DND-41 (cell line): ENCODE measurements around the gene HIGD1A.

Experiments used
- ATAC-seq: fragments of 200-7000 bp; cut with Tn5 transposase; 3 replicates; pipeline ENCODE4 v1.9.1; 2021; ENCODE audit warnings: low read depth; ENCODE audit not compliant: insufficient read depth
- DNase-seq: peaks from one replicate; pipeline ENCODE4 v3.0.0-alpha.2; 2020
- H2AFZ ChIP-seq: 2 replicates; pipeline ENCODE4 v1.6.0; 2012; ENCODE audit warnings: low read depth, low read length
- H3K27ac ChIP-seq: 2 replicates; pipeline ENCODE4 v1.5.1; 2012; ENCODE audit warnings: low read length, inconsistent platforms
- H3K27me3 ChIP-seq: fragments of 200-600 bp; sonication (generic); 2 replicates; pipeline ENCODE4 v1.6.0; 2012; ENCODE audit warnings: low read length, mild to moderate bottlenecking, inconsistent platforms; ENCODE audit not compliant: insufficient read depth, poor library complexity
- H3K36me3 ChIP-seq: 2 replicates; pipeline ENCODE4 v1.5.1; 2012; ENCODE audit warnings: low read length, inconsistent platforms; ENCODE audit not compliant: insufficient read depth
- H3K4me1 ChIP-seq: 2 replicates; pipeline ENCODE4 v1.5.1; 2012; ENCODE audit warnings: mild to moderate bottlenecking, low read length; ENCODE audit not compliant: insufficient read depth
- H3K4me2 ChIP-seq: 2 replicates; pipeline ENCODE4 v1.6.0; 2012; ENCODE audit warnings: mild to moderate bottlenecking, moderate library complexity, low read length, inconsistent platforms; ENCODE audit not compliant: insufficient read depth
- H3K4me3 ChIP-seq, 2 experiments: fragments of 200-600 bp in 1 of 2; shearing (Covaris generic) in 1 of 2; 2 replicates each; pipeline ENCODE4 v1.5.1; 2012 to 2016; ENCODE audit warnings: inconsistent platforms in 2 of 2, low read length in 2 of 2, mild to moderate bottlenecking in 2 of 2, low read depth in 1 of 2, moderate library complexity in 1 of 2
- H3K79me2 ChIP-seq: 2 replicates; pipeline ENCODE4 v1.6.0; 2012; ENCODE audit warnings: low read length, inconsistent platforms; ENCODE audit not compliant: insufficient read depth
- H3K9ac ChIP-seq: 2 replicates; pipeline ENCODE4 v1.6.0; 2012; ENCODE audit warnings: low read depth, mild to moderate bottlenecking, inconsistent platforms, low read length, moderate library complexity
- H3K9me3 ChIP-seq: 2 replicates; pipeline ENCODE4 v1.5.1; 2012; ENCODE audit warnings: low read length, moderate library complexity, mild to moderate bottlenecking, inconsistent platforms; ENCODE audit not compliant: insufficient read depth, severe bottlenecking
- H4K20me1 ChIP-seq: 2 replicates; pipeline ENCODE4 v1.6.0; 2012; ENCODE audit warnings: low read length; ENCODE audit not compliant: insufficient read depth
- CTCF ChIP-seq: IDR thresholded peaks from 2 replicates; pipeline ENCODE4 v1.5.1; 2012; ENCODE audit warnings: borderline replicate concordance, low read length, moderate library complexity, mild to moderate bottlenecking; ENCODE audit not compliant: poor library complexity, severe bottlenecking; ENCODE audit errors: extremely low read depth
- EZH2 ChIP-seq: IDR thresholded peaks from 3 replicates; pipeline ENCODE4 v1.6.1; 2012; ENCODE audit warnings: borderline replicate concordance, low read depth, mild to moderate bottlenecking, moderate library complexity, low read length, inconsistent platforms; ENCODE audit not compliant: severe bottlenecking

The HIGD1A gene

GRCh38 chr3:42772670-42773408, 31.5 kb downstream of the HIGD1A start, which contains the start of gene CCDC13:
TSS of gene CCDC13 (minus strand) at chr3:42773253. CDS start at chr3:42758345, 14,908 bp downstream.
- no peaks in the 10 kb centered on the region for H4K20me1 ChIP-seq
- ATAC-seq (peak; percentile 86), DNase-seq (peak; percentile 78)
- no peaks in the 10 kb centered on the region for H3K9me3 ChIP-seq
- H3K4me3 ChIP-seq = peak within 1 kb of the TSS in 1 of 2 experiments; percentile 36; a peak in 2 of 4 replicates
- H3K36me3 ChIP-seq = no peaks in the 10 kb centered on the region
- H3K27me3 ChIP-seq = no peaks in the 10 kb centered on the region
- no peak within 1 kb of the TSS for H2AFZ ChIP-seq
- H3K9ac ChIP-seq = 0 out of 2 replicates have a peak within 1 kb of the TSS, but pooled peaks have one; percentile 13
- TF ChIP-seq EZH2 (no peak), CTCF (no peak)
- no peaks in the 10 kb centered on the region for H3K4me1 ChIP-seq
- H3K79me2 ChIP-seq = no peaks in the 10 kb centered on the region
- H3K4me2 ChIP-seq = peak within 1 kb of the TSS; percentile 38; the same call in 1 of the 2 replicates
- no peak within 1 kb of the TSS for H3K27ac ChIP-seq

GRCh38 chr3:42771271-42771670, 33.0 kb downstream of the HIGD1A start:
- no peak for ATAC-seq

GRCh38 chr3:42769477-42770131, 34.7 kb downstream of the HIGD1A start:
- H3K27me3 ChIP-seq = no peaks in the 10 kb centered on the region
- TF ChIP-seq EZH2 (no peak), CTCF (no peak)
- no peak overlapping the region for H3K9ac ChIP-seq
- no peak overlapping the region for H3K4me2 ChIP-seq
- H2AFZ ChIP-seq = no peak overlapping the region
- DNase-seq (no peak), ATAC-seq (no peak)
- no peaks in the 10 kb centered on the region for H3K4me1 ChIP-seq
- no peaks in the 10 kb centered on the region for H3K36me3 ChIP-seq
- H3K4me3 ChIP-seq = no peak overlapping the region
- no peaks in the 10 kb centered on the region for H3K9me3 ChIP-seq
- H4K20me1 ChIP-seq = no peaks in the 10 kb centered on the region
- no peak overlapping the region for H3K27ac ChIP-seq
- H3K79me2 ChIP-seq = no peaks in the 10 kb centered on the region

More at GRCh38 chr3:42771271-42771670, 33.0 kb downstream of the HIGD1A start:
- Histone ChIP-seq H3K27me3 (no peaks in the 10 kb centered on the region), H3K36me3 (no peaks in the 10 kb centered on the region), H3K79me2 (no peaks in the 10 kb centered on the region), H3K27ac (no peak overlapping the region), H3K4me2 (no peak overlapping the region), H4K20me1 (no peaks in the 10 kb centered on the region), H3K4me3 (no peak overlapping the region), H3K4me1 (no peaks in the 10 kb centered on the region), H3K9me3 (no peaks in the 10 kb centered on the region), H3K9ac (no peak overlapping the region), H2AFZ (no peak overlapping the region)
- DNase-seq = no peak
- no peak for TF ChIP-seq CTCF
- no peak for TF ChIP-seq EZH2
